Endothelial cell of umbilical vein (primary cell): ENCODE measurements around the gene SCN9A.

Experiments
- CTCF ChIP-seq, 2 donors: IDR thresholded peaks; 1 replicate in 1 of 2; 2 replicates in 1 of 2; pipeline ENCODE4 v1.5.1; 2011; ENCODE audit warnings: low read length in 2 of 2, mild to moderate bottlenecking in 2 of 2, moderate library complexity in 2 of 2, control low read depth in 1 of 2, inconsistent platforms in 1 of 2, low read depth in 1 of 2; ENCODE audit not compliant: insufficient read depth in 1 of 2; ENCODE audit errors: extremely low read depth in 1 of 2
- EZH2 ChIP-seq: IDR thresholded peaks from 2 replicates; pipeline ENCODE4 v1.6.1; 2012; ENCODE audit warnings: borderline replicate concordance, low read depth, mild to moderate bottlenecking, moderate library complexity, low read length, inconsistent platforms; ENCODE audit not compliant: severe bottlenecking
- POLR2A ChIP-seq: IDR thresholded peaks from 2 replicates; pipeline ENCODE4 v1.6.1; 2012; ENCODE audit warnings: low read depth, mild to moderate bottlenecking, control low read depth, low read length

- TF ChIP-seq POLR2A (no peak), CTCF (IDR thresholded peaks at IDR 0.05; ENCODE audit: extremely low read depth in 1 of 2, insufficient read depth in 1 of 2, low read depth in 1 of 2, low read length in 2 of 2) (no peak), EZH2 (no peak)
Measured at GRCh38 chr2:166249318-166249717, 126.4 kb downstream of the SCN9A start.
